HG03575 (cell line): ENCODE measurements around the gene NEUROG1.

Experiments used
- ATAC-seq: cut with Tn5 transposase; IDR thresholded peaks from one replicate; pipeline ENCODE4 v1.9.1; 2021; ENCODE audit not compliant: unreplicated experiment, insufficient number of reproducible peaks, low FRiP score; ENCODE audit errors: extremely low read depth

NEUROG1 gene

GRCh38 chr5:135565725-135566421 lies 30.1 kb upstream of the NEUROG1 start:
- ATAC-seq: no peak

GRCh38 chr5:135565266-135565665 lies 29.5 kb upstream of the NEUROG1 start:
- ATAC-seq: no peak

GRCh38 chr5:135564331-135564730 lies 28.6 kb upstream of the NEUROG1 start:
- ATAC-seq: no peak

- ATAC-seq: no peak
Measured at GRCh38 chr5:135561266-135561665, 25.5 kb upstream of the NEUROG1 start.

DNA sequence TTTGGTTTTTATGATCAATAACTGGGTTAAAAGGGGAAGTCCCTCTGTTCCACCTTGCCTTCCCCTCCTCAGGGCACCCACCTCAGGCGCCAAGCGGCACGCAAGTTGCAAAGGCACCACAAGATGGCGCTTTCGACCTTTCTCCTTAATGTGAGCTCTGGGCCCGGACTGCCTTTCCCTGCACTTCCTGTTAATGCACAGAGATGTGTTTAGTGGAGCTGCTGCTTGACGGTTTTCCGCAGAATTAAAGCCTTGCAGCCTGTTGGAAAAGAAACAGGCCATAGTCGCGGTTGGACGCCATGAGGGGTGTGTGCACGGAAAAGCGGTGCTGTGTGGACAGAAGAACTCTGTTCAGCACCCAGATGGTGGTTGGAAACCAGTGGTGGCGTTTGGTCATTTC lies 25.1 kb upstream of the NEUROG1 start:
- ATAC-seq: no peak

DNA sequence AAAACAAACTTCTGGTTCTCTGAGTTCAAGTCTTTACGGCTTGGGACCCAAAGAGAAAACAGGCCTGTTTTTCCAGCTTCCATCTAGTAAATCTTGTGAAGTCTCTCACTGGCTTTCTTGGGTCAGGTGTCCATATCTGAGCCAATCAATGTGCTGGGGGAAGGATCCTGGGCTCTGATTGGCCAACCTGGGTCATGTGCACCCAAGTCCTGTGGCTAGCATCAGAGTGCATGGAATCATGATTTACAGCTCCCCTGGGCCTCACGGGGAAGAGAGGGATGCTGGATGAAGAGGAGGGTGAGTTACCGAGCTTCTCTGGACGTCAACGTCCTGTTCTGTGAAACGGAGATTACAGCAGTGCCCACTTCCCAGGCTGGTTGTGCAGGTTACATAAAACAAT lies 23.6 kb upstream of the NEUROG1 start:
- no peak for ATAC-seq

DNA sequence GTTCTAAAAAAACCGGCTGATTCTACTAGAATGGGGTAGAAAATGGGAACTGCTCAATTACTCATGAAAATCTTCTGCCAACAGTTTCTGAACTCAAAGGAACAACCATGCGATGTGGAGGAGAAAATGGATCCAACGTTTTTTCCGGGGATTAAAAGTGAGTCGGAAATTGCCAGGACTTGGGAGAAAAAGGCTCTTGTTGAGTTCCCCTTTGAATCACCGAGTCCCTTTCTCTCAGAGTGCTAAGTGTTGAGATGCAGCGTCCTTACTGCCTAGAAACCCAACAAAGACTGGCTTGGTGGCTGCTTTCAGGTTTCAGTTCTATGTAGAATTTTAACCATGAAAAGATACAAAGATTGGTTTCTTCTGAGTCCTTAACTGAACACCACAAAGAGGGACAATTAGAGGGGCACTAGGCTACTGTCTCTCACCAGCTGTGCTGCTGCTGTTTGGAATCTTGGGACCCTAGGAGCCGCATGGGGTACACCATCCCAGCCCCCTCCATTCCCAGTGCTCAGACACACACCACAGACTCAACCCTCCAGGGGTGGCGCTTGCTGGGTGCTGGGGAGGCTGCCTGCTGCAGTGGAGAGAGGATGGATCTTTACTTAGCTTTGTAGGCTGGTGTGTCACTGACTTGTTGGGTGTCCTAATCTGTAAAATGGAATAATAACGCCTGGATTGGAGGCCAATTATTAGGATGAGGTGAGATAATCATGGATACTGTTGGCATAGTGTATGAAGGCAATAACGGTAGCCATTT lies 21.5 kb upstream of the NEUROG1 start:
- ATAC-seq: no peak

DNA sequence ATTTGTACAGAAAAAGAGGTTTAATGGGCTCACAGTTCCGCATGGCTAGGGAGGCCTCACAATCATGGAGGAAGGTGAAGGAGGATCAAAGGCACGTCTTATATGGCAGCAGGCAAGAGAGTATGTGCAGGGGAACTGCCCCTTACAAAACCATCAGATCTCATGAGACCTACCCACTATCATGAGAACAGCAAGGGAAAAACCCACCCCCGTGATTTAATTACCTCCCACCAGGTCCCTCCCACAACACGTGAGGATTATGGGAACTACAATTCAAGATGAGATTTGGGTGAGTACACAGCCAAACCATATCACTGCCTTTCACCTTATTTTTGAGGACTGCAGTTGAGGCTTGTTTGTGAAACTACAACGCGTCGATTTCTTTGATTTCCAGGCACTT lies 20.9 kb upstream of the NEUROG1 start:
- no peak for ATAC-seq

GRCh38 chr5:135555530-135555929 lies 19.8 kb upstream of the NEUROG1 start:
- no peak for ATAC-seq

- ATAC-seq: no peak
Measured at GRCh38 chr5:135553688-135554462, 18.1 kb upstream of the NEUROG1 start.

- ATAC-seq: no peak
Measured at GRCh38 chr5:135551593-135552447, 16.1 kb upstream of the NEUROG1 start.

GRCh38 chr5:135549413-135549812 lies 13.6 kb upstream of the NEUROG1 start:
- no peak for ATAC-seq

- no peak for ATAC-seq
Measured at GRCh38 chr5:135547590-135548254, 12.0 kb upstream of the NEUROG1 start.

GRCh38 chr5:135546912-135547311 lies 11.1 kb upstream of the NEUROG1 start:
- ATAC-seq: no peak

GRCh38 chr5:135546101-135546500 lies 10.3 kb upstream of the NEUROG1 start:
- ATAC-seq: no peak

DNA sequence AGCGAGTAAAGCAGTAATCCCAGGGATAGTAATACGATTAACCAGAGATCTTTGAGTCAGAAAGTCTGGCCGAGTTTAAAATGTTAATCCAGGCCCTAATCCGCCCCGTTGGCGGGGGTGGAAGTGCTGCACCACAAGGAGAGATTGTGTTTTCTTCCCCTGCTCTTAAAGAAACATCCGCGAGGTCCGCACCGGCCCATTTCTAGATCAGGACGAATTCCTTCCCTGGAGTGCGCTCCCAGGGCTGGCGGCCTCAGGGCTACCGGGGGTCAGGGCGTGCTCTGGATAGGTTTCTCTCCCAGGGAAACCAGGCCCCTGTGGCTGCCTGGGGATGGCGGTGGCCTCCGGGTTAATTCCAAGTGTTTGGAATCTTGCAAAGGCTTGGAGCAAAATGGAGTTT lies 9.3 kb upstream of the NEUROG1 start:
- ATAC-seq: no peak

GRCh38 chr5:135543485-135544304 lies 7.9 kb upstream of the NEUROG1 start:
- no peak for ATAC-seq

- no peak for ATAC-seq
Measured at GRCh38 chr5:135543001-135543484, 7.3 kb upstream of the NEUROG1 start.
